WTC11 (cell line): ENCODE data around the gene GUCY1B1.

Source experiments
- AFF4 ChIP-seq: sonication (generic); formaldehyde crosslinking; IDR thresholded peaks from 2 replicates; pipeline ENCODE4 v1.8.1; 2023; ENCODE audit warnings: mild to moderate bottlenecking, missing genetic modification reagents, borderline replicate concordance
- ESRRA ChIP-seq: sonication (generic); formaldehyde crosslinking; IDR thresholded peaks from 2 replicates; pipeline ENCODE4 v1.8.1; 2022; ENCODE audit warnings: mild to moderate bottlenecking, missing genetic modification reagents, borderline replicate concordance
- MXD4 ChIP-seq: fragments of 250-450 bp; sonication (Bioruptor Pico); IDR thresholded peaks from 2 replicates; pipeline ENCODE4 v1.8.0; 2021; ENCODE audit warnings: mild to moderate bottlenecking, moderate library complexity, borderline replicate concordance
- ZNF121 ChIP-seq: sonication (generic); formaldehyde crosslinking; IDR thresholded peaks from 2 replicates; pipeline ENCODE4 v1.8.0; 2023; ENCODE audit warnings: missing genetic modification reagents
- TF ChIP-seq, protein P1 (sequence below): fragments of 200-600 bp; IDR thresholded peaks from 2 replicates; pipeline ENCODE4 v1.8.0; 2022; ENCODE audit warnings: antibody characterized with exemption

DNA sequence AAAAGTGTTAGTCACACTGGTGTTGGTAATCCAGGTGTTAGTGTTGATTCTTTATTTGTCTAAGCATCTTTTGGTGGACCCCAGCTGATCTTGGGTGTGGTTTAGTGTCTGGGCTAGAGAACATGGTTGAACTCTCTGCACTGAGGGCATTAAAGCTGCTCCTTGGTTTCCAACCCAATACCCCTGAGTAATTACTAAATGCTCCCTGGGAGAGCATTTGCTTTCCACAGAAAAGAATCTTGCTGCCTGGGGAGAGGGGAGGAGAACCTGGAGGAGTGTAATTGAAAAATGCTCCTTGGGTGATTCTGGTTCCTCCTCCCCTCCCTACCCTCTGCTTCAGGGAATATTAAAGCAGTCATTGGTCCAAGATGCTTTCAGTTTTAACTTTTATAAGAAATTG, 3.1 kb downstream of the GUCY1B1 start:
- TF ChIP-seq, protein P1, sequence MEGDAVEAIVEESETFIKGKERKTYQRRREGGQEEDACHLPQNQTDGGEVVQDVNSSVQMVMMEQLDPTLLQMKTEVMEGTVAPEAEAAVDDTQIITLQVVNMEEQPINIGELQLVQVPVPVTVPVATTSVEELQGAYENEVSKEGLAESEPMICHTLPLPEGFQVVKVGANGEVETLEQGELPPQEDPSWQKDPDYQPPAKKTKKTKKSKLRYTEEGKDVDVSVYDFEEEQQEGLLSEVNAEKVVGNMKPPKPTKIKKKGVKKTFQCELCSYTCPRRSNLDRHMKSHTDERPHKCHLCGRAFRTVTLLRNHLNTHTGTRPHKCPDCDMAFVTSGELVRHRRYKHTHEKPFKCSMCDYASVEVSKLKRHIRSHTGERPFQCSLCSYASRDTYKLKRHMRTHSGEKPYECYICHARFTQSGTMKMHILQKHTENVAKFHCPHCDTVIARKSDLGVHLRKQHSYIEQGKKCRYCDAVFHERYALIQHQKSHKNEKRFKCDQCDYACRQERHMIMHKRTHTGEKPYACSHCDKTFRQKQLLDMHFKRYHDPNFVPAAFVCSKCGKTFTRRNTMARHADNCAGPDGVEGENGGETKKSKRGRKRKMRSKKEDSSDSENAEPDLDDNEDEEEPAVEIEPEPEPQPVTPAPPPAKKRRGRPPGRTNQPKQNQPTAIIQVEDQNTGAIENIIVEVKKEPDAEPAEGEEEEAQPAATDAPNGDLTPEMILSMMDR, result no peak
- TF ChIP-seq AFF4 (CRISPR knock-in tag) (no peak), MXD4 (CRISPR knock-in tag) (no peak), ESRRA (CRISPR knock-in tag) (no peak), ZNF121 (CRISPR knock-in tag) (no peak)
